GF-D8 (cell line): ENCODE results near the gene SEMA4F.

ENCODE experiments used
- DNase-seq: peaks from one replicate; lab custom pipeline; 2025; lab: John Stamatoyannopoulos, UW

The SEMA4F gene

GRCh38 chr2:74706741-74707140 is 52.7 kb downstream of the SEMA4F start:
- no peak for DNase-seq

GRCh38 chr2:74707837-74708236 is 53.8 kb downstream of the SEMA4F start:
- no peak for DNase-seq

- DNase-seq = no peak
Observed at GRCh38 chr2:74708296-74708695, 54.2 kb downstream of the SEMA4F start.

GRCh38 chr2:74708883-74709282 is 54.8 kb downstream of the SEMA4F start:
- peak; percentile 3 for DNase-seq

GRCh38 chr2:74712223-74713053 is 58.4 kb downstream of the SEMA4F start:
- no peak for DNase-seq

GRCh38 chr2:74714691-74715080 is 60.6 kb downstream of the SEMA4F start:
- no peak for DNase-seq

- DNase-seq = no peak
Observed at GRCh38 chr2:74715081-74715791, 61.2 kb downstream of the SEMA4F start.

- no peak for DNase-seq
Observed at GRCh38 chr2:74715880-74716279, 61.8 kb downstream of the SEMA4F start.

GRCh38 chr2:74719066-74719465 is 65.0 kb downstream of the SEMA4F start:
- no peak for DNase-seq

GRCh38 chr2:74721316-74721715 is 67.3 kb downstream of the SEMA4F start:
- DNase-seq = no peak

- no peak for DNase-seq
Observed at GRCh38 chr2:74724496-74724895, 70.4 kb downstream of the SEMA4F start.

GRCh38 chr2:74725287-74725686 is 71.2 kb downstream of the SEMA4F start:
- DNase-seq = no peak

- DNase-seq = no peak
Observed at GRCh38 chr2:74728842-74729241, 74.8 kb downstream of the SEMA4F start.

GRCh38 chr2:74730530-74730929 is 76.5 kb downstream of the SEMA4F start:
- DNase-seq = no peak
